HFF-Myc (cell line): ENCODE data around the gene ABITRAM.
"Not testable (repeated sequence)": the region's sequence is repeated elsewhere in the genome, so short reads cannot be mapped to it uniquely, and the experiment has no call there.

ENCODE experiments used
- DNase-seq: peaks from one replicate; pipeline ENCODE4 v3.0.0-alpha.2; 2011; ENCODE audit warnings: low read depth; ENCODE audit errors: extremely low read depth
- H3K4me3 ChIP-seq: replicated peaks from 2 replicates; pipeline ENCODE4 v1.5.1; 2011; ENCODE audit warnings: low read depth, mild to moderate bottlenecking, control low read depth, low read length
- TF ChIP-seq, protein P1 (sequence below): IDR thresholded peaks from 2 replicates; pipeline ENCODE4 v1.5.1; 2012; ENCODE audit warnings: mild to moderate bottlenecking, low read depth, low read length, control low read depth; ENCODE audit errors: missing control alignments

The ABITRAM gene

DNA sequence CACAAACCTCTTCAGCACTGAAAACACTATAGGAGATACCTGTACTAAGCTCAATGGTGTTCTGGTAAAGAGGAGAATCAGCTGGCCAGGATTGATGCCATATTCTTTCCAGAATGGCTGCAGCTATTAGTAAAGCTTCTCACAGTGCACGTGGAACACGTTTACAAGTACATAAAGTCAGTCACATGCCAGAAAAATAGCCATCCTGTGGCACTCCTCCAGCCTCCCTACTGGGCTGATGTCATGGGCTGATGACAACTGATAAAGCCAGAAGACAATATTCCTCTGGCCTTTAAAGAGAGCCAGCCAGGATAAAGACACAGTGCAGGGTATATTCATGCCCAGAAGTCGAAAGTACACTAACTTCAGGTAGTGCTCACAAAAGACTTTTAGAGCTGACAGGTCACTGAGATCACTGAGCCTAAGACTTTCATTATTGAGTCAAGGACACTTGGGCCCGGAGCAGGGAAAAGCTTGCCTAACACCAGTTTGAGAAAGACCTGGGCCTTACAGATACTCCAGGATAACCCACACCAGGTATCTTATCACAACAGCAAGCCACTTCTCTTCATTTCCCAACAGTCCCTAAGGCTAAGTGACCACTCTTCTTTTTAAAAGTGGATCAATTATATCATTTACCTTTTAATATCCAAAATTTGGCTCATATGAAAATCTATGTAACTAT, 29.4 kb downstream of the ABITRAM start:
- TF ChIP-seq, protein P1, sequence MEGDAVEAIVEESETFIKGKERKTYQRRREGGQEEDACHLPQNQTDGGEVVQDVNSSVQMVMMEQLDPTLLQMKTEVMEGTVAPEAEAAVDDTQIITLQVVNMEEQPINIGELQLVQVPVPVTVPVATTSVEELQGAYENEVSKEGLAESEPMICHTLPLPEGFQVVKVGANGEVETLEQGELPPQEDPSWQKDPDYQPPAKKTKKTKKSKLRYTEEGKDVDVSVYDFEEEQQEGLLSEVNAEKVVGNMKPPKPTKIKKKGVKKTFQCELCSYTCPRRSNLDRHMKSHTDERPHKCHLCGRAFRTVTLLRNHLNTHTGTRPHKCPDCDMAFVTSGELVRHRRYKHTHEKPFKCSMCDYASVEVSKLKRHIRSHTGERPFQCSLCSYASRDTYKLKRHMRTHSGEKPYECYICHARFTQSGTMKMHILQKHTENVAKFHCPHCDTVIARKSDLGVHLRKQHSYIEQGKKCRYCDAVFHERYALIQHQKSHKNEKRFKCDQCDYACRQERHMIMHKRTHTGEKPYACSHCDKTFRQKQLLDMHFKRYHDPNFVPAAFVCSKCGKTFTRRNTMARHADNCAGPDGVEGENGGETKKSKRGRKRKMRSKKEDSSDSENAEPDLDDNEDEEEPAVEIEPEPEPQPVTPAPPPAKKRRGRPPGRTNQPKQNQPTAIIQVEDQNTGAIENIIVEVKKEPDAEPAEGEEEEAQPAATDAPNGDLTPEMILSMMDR = no peak
- H3K4me3 ChIP-seq = no peak overlapping the region
- no peak for DNase-seq

GRCh38 chr9:108967916-108968315, 33.7 kb downstream of the ABITRAM start:
- H3K4me3 ChIP-seq = no peak overlapping the region
- DNase-seq = no peak
- TF ChIP-seq, protein P1 = no peak

DNA sequence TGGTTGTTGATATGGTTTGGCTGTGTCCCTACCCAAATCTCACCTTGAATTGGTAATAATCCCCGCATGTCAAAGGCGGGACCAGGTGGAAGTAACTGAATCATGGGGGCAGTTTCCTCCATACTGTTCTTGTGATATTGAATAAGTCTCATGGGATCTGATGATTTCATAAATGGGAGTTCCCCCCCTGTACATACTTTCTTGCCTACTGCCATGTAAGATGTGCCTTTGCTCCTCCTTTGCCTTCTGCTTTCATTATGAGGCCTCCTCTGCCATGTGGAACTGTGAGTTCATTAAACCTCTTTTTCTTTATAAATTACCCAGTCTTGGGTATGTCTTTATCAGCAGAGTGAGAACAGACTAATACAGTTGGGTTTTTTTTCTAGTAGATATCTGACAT, 37.2 kb downstream of the ABITRAM start:
- H3K4me3 ChIP-seq, DNase-seq: not testable (repeated sequence)

- TF ChIP-seq, protein P1 = no peak
- DNase-seq = no peak
- H3K4me3 ChIP-seq = no peak overlapping the region
Measured at GRCh38 chr9:108972186-108972585, 38.0 kb downstream of the ABITRAM start.

DNA sequence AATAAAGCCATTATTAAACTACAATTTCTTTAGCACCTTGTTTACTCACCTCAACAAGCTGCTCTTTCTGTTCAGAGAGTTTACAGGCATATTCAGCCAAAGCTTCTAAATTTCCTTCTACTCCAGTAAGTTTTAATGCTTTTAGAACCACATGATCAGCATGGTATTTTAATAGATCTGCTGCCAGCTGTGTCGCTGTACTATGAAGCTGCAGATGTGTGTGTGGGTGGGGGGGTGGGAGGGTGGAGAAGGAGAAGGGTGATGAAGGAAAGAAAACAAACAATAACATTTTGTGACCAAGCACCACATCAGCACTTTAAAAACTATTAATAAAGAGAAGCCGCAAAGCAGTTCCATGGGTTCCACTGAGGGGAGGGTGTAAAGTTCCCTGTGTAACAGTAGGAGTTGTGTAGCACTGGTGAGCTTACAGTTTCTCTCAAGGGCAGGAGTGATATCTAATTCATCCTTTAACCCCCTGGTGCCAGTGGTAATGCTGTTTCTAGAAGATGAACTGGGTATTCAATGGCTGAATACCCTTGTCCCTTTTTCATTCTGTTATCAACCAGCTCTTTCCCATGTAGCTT, 38.5 kb downstream of the ABITRAM start:
- TF ChIP-seq, protein P1 = no peak
- peak; percentile 6 for DNase-seq

GRCh38 chr9:108973895-108974294, 39.7 kb downstream of the ABITRAM start:
- no peak for DNase-seq
- H3K4me3 ChIP-seq = no peak overlapping the region
- TF ChIP-seq, protein P1 = no peak

More for the DNA sequence above, 38.5 kb downstream of the ABITRAM start:
- H3K4me3 ChIP-seq = no peak overlapping the region

DNA sequence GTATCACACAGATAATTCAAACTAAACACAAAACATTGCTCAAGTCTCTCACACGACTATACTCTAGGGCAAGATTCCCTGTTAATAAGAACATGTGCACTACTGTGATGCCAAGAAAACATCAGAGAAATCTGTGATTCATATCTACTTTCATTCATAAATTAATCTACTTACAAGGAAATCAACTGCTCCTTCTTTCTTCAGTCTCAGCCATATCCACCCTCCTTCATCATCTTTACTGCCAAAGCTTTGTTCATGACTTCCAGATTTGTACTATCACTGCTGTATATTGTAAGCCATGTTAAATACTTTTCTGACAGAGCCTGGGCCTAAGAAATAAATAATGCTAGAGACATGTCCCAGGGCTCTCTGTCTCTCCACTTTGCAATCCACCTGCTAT, 44.0 kb downstream of the ABITRAM start:
- TF ChIP-seq, protein P1 = no peak
- DNase-seq = no peak
- H3K4me3 ChIP-seq = no peak overlapping the region
